ENCODE measurements around the gene R3HDM2.

Gene R3HDM2

GRCh38 chr12:57473886-57474285 lies 43.0 kb upstream of the R3HDM2 start:
- H3F3A ChIP-seq (ENCODE audit: insufficient read depth, low read length) = no peaks in the 10 kb centered on the region
- no peak overlapping the region for H3K4me3 ChIP-seq (ENCODE audit: low read depth, low read length, poor library complexity, severe bottlenecking)
- H2AFZ ChIP-seq (ENCODE audit: low read length) = no peak overlapping the region
- no peaks in the 10 kb centered on the region for H4K20me1 ChIP-seq (ENCODE audit: insufficient read depth, low read length)
- TF ChIP-seq CTCF (IDR thresholded peaks at IDR 0.05; ENCODE audit: low read length) (no peak), EZH2 (IDR thresholded peaks at IDR 0.05; ENCODE audit: borderline replicate concordance, low read length) (no peak)
- 0 out of 2 replicates have a peak, but pooled peaks cover 3% of the 10 kb centered on the region for H3K27me3 ChIP-seq (ENCODE audit: insufficient read depth, low read length)
- no peaks in the 10 kb centered on the region for H3K79me2 ChIP-seq (ENCODE audit: insufficient read depth, low read length)
- no peak overlapping the region for H3K9ac ChIP-seq (ENCODE audit: low read length)
- H3K27ac ChIP-seq (ENCODE audit: low read depth, low read length, poor library complexity, severe bottlenecking) = no peak overlapping the region
- peaks cover 29% of the 10 kb centered on the region for H3K4me1 ChIP-seq (ENCODE audit: insufficient read depth, low read length, severe bottlenecking)
- H3K36me3 ChIP-seq (ENCODE audit: insufficient read depth, low read length) = no peaks in the 10 kb centered on the region; the same call in 1 of the 2 replicates
- H3K9me2 ChIP-seq (ENCODE audit: low read depth, low read length) = no peaks in the 10 kb centered on the region
- no peaks in the 10 kb centered on the region for H3K9me3 ChIP-seq (ENCODE audit: low read length)
- no peak overlapping the region for H3K4me2 ChIP-seq (ENCODE audit: low read length)

GRCh38 chr12:57473392-57473791 lies 42.5 kb upstream of the R3HDM2 start:
- Histone ChIP-seq H3K9me2 (ENCODE audit: low read depth, low read length) (no peaks in the 10 kb centered on the region), H3K27ac (ENCODE audit: low read depth, low read length, poor library complexity, severe bottlenecking) (no peak overlapping the region), H3K9ac (ENCODE audit: low read length) (no peak overlapping the region), H3K79me2 (ENCODE audit: insufficient read depth, low read length) (no peaks in the 10 kb centered on the region), H3K4me1 (ENCODE audit: insufficient read depth, low read length, severe bottlenecking) (peaks cover 24% of the 10 kb centered on the region), H2AFZ (ENCODE audit: low read length) (no peak overlapping the region), H3F3A (ENCODE audit: insufficient read depth, low read length) (no peaks in the 10 kb centered on the region), H3K9me3 (ENCODE audit: low read length) (no peaks in the 10 kb centered on the region), H4K20me1 (ENCODE audit: insufficient read depth, low read length) (no peaks in the 10 kb centered on the region), H3K36me3 (ENCODE audit: insufficient read depth, low read length) (no peaks in the 10 kb centered on the region; the same call in 1 of the 2 replicates), H3K27me3 (ENCODE audit: insufficient read depth, low read length) (0 out of 2 replicates have a peak, but pooled peaks cover 4% of the 10 kb centered on the region), H3K4me3 (ENCODE audit: low read depth, low read length, poor library complexity, severe bottlenecking) (no peak overlapping the region), H3K4me2 (ENCODE audit: low read length) (no peak overlapping the region)
- TF ChIP-seq EZH2 (IDR thresholded peaks at IDR 0.05; ENCODE audit: borderline replicate concordance, low read length) = no peak
- TF ChIP-seq CTCF (IDR thresholded peaks at IDR 0.05; ENCODE audit: low read length) = no peak

- Histone ChIP-seq H3K9ac (ENCODE audit: low read length) (no peak overlapping the region), H3K27me3 (ENCODE audit: insufficient read depth, low read length) (0 out of 2 replicates have a peak, but pooled peaks cover 4% of the 10 kb centered on the region), H3K9me2 (ENCODE audit: low read depth, low read length) (no peaks in the 10 kb centered on the region), H3K9me3 (ENCODE audit: low read length) (no peaks in the 10 kb centered on the region), H4K20me1 (ENCODE audit: insufficient read depth, low read length) (no peaks in the 10 kb centered on the region), H2AFZ (ENCODE audit: low read length) (no peak overlapping the region), H3K4me3 (ENCODE audit: low read depth, low read length, poor library complexity, severe bottlenecking) (no peak overlapping the region), H3K4me1 (ENCODE audit: insufficient read depth, low read length, severe bottlenecking) (peaks cover 16% of the 10 kb centered on the region), H3K4me2 (ENCODE audit: low read length) (no peak overlapping the region), H3K27ac (ENCODE audit: low read depth, low read length, poor library complexity, severe bottlenecking) (no peak overlapping the region), H3K36me3 (ENCODE audit: insufficient read depth, low read length) (no peaks in the 10 kb centered on the region; the same call in 1 of the 2 replicates), H3F3A (ENCODE audit: insufficient read depth, low read length) (no peaks in the 10 kb centered on the region), H3K79me2 (ENCODE audit: insufficient read depth, low read length) (no peaks in the 10 kb centered on the region)
- TF ChIP-seq EZH2 (IDR thresholded peaks at IDR 0.05; ENCODE audit: borderline replicate concordance, low read length) (no peak), CTCF (IDR thresholded peaks at IDR 0.05; ENCODE audit: low read length) (no peak)
Measured at GRCh38 chr12:57472391-57472790, 41.5 kb upstream of the R3HDM2 start.

Measured in OCI-LY1 (cell line).